ENCODE results near the gene MAGEB18.

Gene MAGEB18

GRCh38 chrX:26138274-26138673, at the start of gene MAGEB18:
TSS of gene MAGEB18 (plus strand) at chrX:26138343. CDS start at chrX:26138986, 643 bp downstream.
- DNase-seq: no peak

DNA sequence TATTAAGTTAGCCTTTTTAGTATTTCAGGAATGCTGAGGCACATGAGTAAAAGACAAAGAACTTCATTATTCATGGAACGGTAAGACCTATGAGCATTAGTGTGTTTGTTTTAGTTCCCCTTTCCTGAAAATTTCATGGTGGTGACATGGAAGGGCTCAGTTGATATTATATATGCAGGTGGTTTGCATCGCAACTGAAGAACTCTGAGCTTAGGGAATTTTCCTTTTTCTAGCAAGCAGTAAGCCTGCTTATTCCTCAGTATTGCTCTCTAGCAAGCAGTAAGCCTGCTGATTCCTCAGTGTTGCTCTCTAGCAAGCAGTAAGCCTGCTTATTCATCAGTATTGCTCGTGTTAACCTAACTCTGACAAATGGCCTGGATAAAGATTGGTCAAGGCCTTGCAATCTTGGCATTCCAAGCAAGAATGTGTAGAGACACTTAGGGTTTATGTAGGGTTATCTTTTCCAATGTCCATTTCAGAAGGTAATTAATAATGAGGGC, 37.7 kb upstream of the MAGEB18 start:
- no peak for DNase-seq

DNA sequence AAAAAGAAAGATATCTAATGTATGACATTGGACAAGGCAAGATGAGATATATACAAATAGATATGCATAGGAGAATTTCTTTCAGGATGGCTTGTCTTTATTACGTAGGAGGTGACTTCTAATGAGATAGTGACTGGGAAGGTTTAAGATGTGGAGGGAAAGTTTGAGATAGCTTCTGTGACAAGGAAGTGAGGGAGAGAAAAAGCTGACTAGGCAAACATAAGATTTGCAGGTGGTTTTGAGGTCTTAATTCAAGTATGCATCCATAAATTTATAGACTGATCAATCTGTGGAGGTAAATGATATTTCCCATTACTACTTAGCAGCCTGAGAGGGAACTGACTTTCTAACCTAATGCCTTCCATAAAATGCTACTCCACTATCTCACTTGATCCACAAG, 29.0 kb upstream of the MAGEB18 start:
- no peak for DNase-seq

- no peak for DNase-seq
These were observed 7.9 kb downstream of the MAGEB18 start for GRCh38 chrX:26146024-26146423.

GRCh38 chrX:26160301-26160700, 22.2 kb downstream of the MAGEB18 start, which contains the start of gene MAGEB6B:
TSS of gene MAGEB6B (plus strand) at chrX:26160601. CDS start at chrX:26160601, 0 bp downstream.
- DNase-seq: no peak
